Measurements from ENCODE around the gene ATOSB.

DNA sequence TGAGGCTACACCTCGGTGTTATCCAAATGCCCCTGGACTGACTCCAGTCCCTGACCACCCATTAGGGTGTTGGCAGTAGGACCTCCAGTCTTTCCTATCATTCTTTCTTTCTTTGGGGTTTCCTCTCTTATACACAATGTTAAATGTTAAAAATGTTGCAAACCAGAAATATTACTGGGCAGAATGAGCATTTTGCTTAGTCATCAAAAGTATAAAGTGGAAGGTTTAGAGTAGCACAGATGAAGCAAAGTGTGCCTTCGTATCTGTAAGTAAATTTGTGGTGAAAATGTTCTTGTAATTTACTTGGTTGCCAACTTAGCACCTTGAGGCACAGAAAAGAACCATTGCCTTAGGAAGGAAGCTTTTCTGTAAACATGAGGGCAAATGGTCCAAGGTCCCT is 24.4 kb upstream of the ATOSB start:
- no peak for TF ChIP-seq POLR2A (IDR thresholded peaks at IDR 0.05; ENCODE audit: low read depth, low read length)
- no peak for TF ChIP-seq POLR2AphosphoS5 (IDR thresholded peaks at IDR 0.05; ENCODE audit: low read depth, low read length)
